ENCODE data around the gene RABL2B.
"Not testable (repeated sequence)": the region's sequence is repeated elsewhere in the genome, so short reads cannot be mapped to it uniquely, and the experiment has no call there.

- TF ChIP-seq, protein P1, sequence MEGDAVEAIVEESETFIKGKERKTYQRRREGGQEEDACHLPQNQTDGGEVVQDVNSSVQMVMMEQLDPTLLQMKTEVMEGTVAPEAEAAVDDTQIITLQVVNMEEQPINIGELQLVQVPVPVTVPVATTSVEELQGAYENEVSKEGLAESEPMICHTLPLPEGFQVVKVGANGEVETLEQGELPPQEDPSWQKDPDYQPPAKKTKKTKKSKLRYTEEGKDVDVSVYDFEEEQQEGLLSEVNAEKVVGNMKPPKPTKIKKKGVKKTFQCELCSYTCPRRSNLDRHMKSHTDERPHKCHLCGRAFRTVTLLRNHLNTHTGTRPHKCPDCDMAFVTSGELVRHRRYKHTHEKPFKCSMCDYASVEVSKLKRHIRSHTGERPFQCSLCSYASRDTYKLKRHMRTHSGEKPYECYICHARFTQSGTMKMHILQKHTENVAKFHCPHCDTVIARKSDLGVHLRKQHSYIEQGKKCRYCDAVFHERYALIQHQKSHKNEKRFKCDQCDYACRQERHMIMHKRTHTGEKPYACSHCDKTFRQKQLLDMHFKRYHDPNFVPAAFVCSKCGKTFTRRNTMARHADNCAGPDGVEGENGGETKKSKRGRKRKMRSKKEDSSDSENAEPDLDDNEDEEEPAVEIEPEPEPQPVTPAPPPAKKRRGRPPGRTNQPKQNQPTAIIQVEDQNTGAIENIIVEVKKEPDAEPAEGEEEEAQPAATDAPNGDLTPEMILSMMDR (IDR thresholded peaks at IDR 0.05), result not testable (repeated sequence)
- TF ChIP-seq SIN3A (IDR thresholded peaks at IDR 0.05; ENCODE audit: borderline replicate concordance, insufficient read depth, low read depth, low read length); POLR2AphosphoS5 (IDR thresholded peaks at IDR 0.05; ENCODE audit: low read depth, low read length); TCF7L2 (IDR thresholded peaks at IDR 0.05; ENCODE audit: low read depth, low read length): not testable (repeated sequence)
- TF ChIP-seq, protein P2, sequence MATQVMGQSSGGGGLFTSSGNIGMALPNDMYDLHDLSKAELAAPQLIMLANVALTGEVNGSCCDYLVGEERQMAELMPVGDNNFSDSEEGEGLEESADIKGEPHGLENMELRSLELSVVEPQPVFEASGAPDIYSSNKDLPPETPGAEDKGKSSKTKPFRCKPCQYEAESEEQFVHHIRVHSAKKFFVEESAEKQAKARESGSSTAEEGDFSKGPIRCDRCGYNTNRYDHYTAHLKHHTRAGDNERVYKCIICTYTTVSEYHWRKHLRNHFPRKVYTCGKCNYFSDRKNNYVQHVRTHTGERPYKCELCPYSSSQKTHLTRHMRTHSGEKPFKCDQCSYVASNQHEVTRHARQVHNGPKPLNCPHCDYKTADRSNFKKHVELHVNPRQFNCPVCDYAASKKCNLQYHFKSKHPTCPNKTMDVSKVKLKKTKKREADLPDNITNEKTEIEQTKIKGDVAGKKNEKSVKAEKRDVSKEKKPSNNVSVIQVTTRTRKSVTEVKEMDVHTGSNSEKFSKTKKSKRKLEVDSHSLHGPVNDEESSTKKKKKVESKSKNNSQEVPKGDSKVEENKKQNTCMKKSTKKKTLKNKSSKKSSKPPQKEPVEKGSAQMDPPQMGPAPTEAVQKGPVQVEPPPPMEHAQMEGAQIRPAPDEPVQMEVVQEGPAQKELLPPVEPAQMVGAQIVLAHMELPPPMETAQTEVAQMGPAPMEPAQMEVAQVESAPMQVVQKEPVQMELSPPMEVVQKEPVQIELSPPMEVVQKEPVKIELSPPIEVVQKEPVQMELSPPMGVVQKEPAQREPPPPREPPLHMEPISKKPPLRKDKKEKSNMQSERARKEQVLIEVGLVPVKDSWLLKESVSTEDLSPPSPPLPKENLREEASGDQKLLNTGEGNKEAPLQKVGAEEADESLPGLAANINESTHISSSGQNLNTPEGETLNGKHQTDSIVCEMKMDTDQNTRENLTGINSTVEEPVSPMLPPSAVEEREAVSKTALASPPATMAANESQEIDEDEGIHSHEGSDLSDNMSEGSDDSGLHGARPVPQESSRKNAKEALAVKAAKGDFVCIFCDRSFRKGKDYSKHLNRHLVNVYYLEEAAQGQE (IDR thresholded peaks at IDR 0.05; ENCODE audit: insufficient read depth in 1 of 2, low read depth in 2 of 2, low read length in 1 of 2), result not testable (repeated sequence)
Observed at GRCh38 chr22:50783880-50784276, 442 bp upstream of the RABL2B start.
